Ramos (cell line): ENCODE data around the gene NUP214.
"Not testable (repeated sequence)": the region's sequence is repeated elsewhere in the genome, so short reads cannot be mapped to it uniquely, and the experiment has no call there.

Experiments used
- in situ Hi-C: fragments of 300-500 bp; cut with MboI; formaldehyde crosslinking; loops from one replicate; pipeline ENCODE4 v1.14.3; 2022; ENCODE audit warnings: low sequenced_read_pairs; ENCODE audit not compliant: unreplicated experiment

NUP214 gene

GRCh38 chr9:131153595-131153994, 28.2 kb downstream of the NUP214 start:
- in situ Hi-C loops: no loop called here

- in situ Hi-C loops: not testable (repeated sequence)
Measured at GRCh38 chr9:131158673-131159072, 33.3 kb downstream of the NUP214 start.

GRCh38 chr9:131160416-131161112, 35.2 kb downstream of the NUP214 start:
- in situ Hi-C loops: no loop called here

- in situ Hi-C loops: no loop called here
Measured at GRCh38 chr9:131161585-131161984, 36.2 kb downstream of the NUP214 start.

- in situ Hi-C loops: no loop called here
Measured at GRCh38 chr9:131162886-131163285, 37.5 kb downstream of the NUP214 start.

GRCh38 chr9:131165523-131165922, 40.1 kb downstream of the NUP214 start:
- in situ Hi-C loops: no loop called here

GRCh38 chr9:131167146-131167692, 41.8 kb downstream of the NUP214 start:
- in situ Hi-C loops: no loop called here

GRCh38 chr9:131167936-131168335, 42.5 kb downstream of the NUP214 start:
- in situ Hi-C loops: no loop called here

- in situ Hi-C loops: no loop called here
Measured at GRCh38 chr9:131169563-131170240, 44.3 kb downstream of the NUP214 start.

- in situ Hi-C loops: no loop called here
Measured at GRCh38 chr9:131173995-131174394, 48.6 kb downstream of the NUP214 start.

GRCh38 chr9:131174681-131175239, 49.4 kb downstream of the NUP214 start:
- in situ Hi-C loops: loop anchor here (5.0 kb wide), 1 partner anchor 158 kb away; no protein-coding TSS in a partner anchor

- in situ Hi-C loops: loop anchor here (5.0 kb wide), 1 partner anchor 154 kb away; no protein-coding TSS in a partner anchor
Measured at GRCh38 chr9:131177898-131178297, 52.5 kb downstream of the NUP214 start.

- in situ Hi-C loops: loop anchor here (5.0 kb wide), 1 partner anchor 154 kb away; no protein-coding TSS in a partner anchor
Measured at GRCh38 chr9:131178382-131178781, 53.0 kb downstream of the NUP214 start.

GRCh38 chr9:131178926-131179325, 53.5 kb downstream of the NUP214 start:
- in situ Hi-C loops: loop anchor here (5.0 kb wide), 1 partner anchor 153 kb away; no protein-coding TSS in a partner anchor

- in situ Hi-C loops: loop anchor here (5.0 kb wide), 1 partner anchor 153 kb away; no protein-coding TSS in a partner anchor
Measured at GRCh38 chr9:131179561-131180219, 54.3 kb downstream of the NUP214 start.

GRCh38 chr9:131180454-131180853, 55.1 kb downstream of the NUP214 start:
- in situ Hi-C loops: no loop called here

- in situ Hi-C loops: no loop called here
Measured at GRCh38 chr9:131181091-131181681, 55.8 kb downstream of the NUP214 start.

GRCh38 chr9:131185924-131186323, 60.5 kb downstream of the NUP214 start:
- in situ Hi-C loops: no loop called here

GRCh38 chr9:131186622-131187021, 61.2 kb downstream of the NUP214 start:
- in situ Hi-C loops: no loop called here

GRCh38 chr9:131187957-131188356, 62.6 kb downstream of the NUP214 start:
- in situ Hi-C loops: no loop called here
